ENCODE data around the gene ANKS1B. TPM values are rescaled to one million over a fixed set of nuclear protein-coding genes. Genes with fewer than 3 reads are reported as not detected.

The ANKS1B gene
- total RNA-seq, 1 experiment from 2014 or later = 9.7 TPM

DNA sequence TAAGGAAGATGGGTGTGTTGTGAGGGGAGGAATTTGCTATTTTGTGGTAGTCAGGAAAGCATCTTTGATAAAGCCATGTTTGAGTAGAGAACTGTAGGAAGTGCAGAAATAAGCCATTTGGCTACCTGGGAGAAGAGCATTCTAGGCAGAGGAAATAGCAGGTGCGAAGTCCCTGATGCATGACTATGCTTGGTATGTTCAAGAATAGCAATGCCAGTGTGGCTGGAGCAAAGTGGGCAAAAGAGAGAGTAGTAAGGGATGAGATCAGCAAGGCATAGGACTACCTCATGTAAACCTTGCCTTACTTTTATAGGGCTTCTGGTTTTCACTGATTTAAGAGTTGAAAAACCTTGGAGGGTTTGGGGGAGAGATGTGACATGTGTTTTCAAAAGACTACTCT, 702.6 kb downstream of the ANKS1B start:
- BruUV-seq (replicated peaks) = no TSS peak
- Histone ChIP-seq H3K4me1 (ENCODE audit: control insufficient read depth, insufficient read depth, low read length) (no peaks in the 10 kb centered on the region), H3K27me3 (ENCODE audit: control insufficient read depth, insufficient read depth, low read length) (no peaks in the 10 kb centered on the region), H3K27ac (ENCODE audit: low read length) (no peak overlapping the region), H3K4me3 (ENCODE audit: low read depth in 2 of 2, low read length in 2 of 2) (no peak overlapping the region), H3K36me3 (ENCODE audit: control insufficient read depth, insufficient read depth, low read length) (no peaks in the 10 kb centered on the region), H3K9me3 (ENCODE audit: control insufficient read depth, insufficient read depth, low read depth, low read length) (no peaks in the 10 kb centered on the region)
- intact Hi-C loops (cut with micrococcal nuclease; ENCODE audit: unreplicated experiment) = no loop called here
- POLR2A ChIA-PET = no interaction called here
- in situ Hi-C loops (cut with HindIII; ENCODE audit: low pct_unique_long_range_greater_than_20kb, low sequenced_read_pairs) = no loop called here
- TF ChIP-seq SIN3A (IDR thresholded peaks at IDR 0.05; ENCODE audit: borderline replicate concordance, insufficient read depth, low read depth, low read length) = no peak
- TF ChIP-seq, protein P1, sequence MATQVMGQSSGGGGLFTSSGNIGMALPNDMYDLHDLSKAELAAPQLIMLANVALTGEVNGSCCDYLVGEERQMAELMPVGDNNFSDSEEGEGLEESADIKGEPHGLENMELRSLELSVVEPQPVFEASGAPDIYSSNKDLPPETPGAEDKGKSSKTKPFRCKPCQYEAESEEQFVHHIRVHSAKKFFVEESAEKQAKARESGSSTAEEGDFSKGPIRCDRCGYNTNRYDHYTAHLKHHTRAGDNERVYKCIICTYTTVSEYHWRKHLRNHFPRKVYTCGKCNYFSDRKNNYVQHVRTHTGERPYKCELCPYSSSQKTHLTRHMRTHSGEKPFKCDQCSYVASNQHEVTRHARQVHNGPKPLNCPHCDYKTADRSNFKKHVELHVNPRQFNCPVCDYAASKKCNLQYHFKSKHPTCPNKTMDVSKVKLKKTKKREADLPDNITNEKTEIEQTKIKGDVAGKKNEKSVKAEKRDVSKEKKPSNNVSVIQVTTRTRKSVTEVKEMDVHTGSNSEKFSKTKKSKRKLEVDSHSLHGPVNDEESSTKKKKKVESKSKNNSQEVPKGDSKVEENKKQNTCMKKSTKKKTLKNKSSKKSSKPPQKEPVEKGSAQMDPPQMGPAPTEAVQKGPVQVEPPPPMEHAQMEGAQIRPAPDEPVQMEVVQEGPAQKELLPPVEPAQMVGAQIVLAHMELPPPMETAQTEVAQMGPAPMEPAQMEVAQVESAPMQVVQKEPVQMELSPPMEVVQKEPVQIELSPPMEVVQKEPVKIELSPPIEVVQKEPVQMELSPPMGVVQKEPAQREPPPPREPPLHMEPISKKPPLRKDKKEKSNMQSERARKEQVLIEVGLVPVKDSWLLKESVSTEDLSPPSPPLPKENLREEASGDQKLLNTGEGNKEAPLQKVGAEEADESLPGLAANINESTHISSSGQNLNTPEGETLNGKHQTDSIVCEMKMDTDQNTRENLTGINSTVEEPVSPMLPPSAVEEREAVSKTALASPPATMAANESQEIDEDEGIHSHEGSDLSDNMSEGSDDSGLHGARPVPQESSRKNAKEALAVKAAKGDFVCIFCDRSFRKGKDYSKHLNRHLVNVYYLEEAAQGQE (IDR thresholded peaks at IDR 0.05; ENCODE audit: insufficient read depth in 1 of 2, low read depth in 2 of 2, low read length in 1 of 2) = no peak
- TF ChIP-seq, protein P2, sequence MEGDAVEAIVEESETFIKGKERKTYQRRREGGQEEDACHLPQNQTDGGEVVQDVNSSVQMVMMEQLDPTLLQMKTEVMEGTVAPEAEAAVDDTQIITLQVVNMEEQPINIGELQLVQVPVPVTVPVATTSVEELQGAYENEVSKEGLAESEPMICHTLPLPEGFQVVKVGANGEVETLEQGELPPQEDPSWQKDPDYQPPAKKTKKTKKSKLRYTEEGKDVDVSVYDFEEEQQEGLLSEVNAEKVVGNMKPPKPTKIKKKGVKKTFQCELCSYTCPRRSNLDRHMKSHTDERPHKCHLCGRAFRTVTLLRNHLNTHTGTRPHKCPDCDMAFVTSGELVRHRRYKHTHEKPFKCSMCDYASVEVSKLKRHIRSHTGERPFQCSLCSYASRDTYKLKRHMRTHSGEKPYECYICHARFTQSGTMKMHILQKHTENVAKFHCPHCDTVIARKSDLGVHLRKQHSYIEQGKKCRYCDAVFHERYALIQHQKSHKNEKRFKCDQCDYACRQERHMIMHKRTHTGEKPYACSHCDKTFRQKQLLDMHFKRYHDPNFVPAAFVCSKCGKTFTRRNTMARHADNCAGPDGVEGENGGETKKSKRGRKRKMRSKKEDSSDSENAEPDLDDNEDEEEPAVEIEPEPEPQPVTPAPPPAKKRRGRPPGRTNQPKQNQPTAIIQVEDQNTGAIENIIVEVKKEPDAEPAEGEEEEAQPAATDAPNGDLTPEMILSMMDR (IDR thresholded peaks at IDR 0.05) = no peak
- DNase-seq (ENCODE audit: low read depth, low spot score) (no peak), ATAC-seq (no peak)
- CTCF ChIA-PET = no interaction called here

DNA sequence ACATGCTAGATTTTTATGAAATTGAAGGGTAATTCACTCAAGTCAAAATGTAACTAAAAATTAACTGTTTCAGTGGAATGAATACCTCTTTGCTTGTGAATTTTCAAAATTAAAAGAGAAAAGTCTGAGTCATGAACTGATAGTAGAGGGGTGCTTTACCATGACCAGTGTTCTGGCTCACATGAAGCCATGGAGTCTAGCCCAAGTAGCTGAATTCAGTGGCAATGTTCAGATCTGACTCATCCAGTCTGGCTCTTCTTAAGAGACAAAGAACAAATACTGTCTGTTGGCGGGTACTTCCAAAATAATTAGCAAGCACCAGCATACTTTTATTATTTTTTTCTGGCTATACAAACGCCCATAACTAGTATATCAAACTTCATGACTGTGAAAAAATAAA, 703.5 kb downstream of the ANKS1B start:
- ChIA-PET POLR2A (no interaction called here), CTCF (no interaction called here)
- DNase-seq (ENCODE audit: low read depth, low spot score) (no peak), ATAC-seq (no peak)
- no peaks in the 10 kb centered on the region for H3K9me3 ChIP-seq (ENCODE audit: control insufficient read depth, insufficient read depth, low read depth, low read length)
- no peaks in the 10 kb centered on the region for H3K4me1 ChIP-seq (ENCODE audit: control insufficient read depth, insufficient read depth, low read length)
- no peak overlapping the region for H3K4me3 ChIP-seq (ENCODE audit: low read depth in 2 of 2, low read length in 2 of 2)
- no TSS peak for BruUV-seq (replicated peaks)
- no peaks in the 10 kb centered on the region for H3K27me3 ChIP-seq (ENCODE audit: control insufficient read depth, insufficient read depth, low read length)
- in situ Hi-C loops (cut with HindIII; ENCODE audit: low pct_unique_long_range_greater_than_20kb, low sequenced_read_pairs) (no loop called here), intact Hi-C loops (cut with micrococcal nuclease; ENCODE audit: unreplicated experiment) (no loop called here)
- no peak overlapping the region for H3K27ac ChIP-seq (ENCODE audit: low read length)
- H3K36me3 ChIP-seq (ENCODE audit: control insufficient read depth, insufficient read depth, low read length) = no peaks in the 10 kb centered on the region
- TF ChIP-seq POLR2AphosphoS5 (IDR thresholded peaks at IDR 0.05; ENCODE audit: low read depth, low read length) (no peak), SIN3A (IDR thresholded peaks at IDR 0.05; ENCODE audit: borderline replicate concordance, insufficient read depth, low read depth, low read length) (no peak), TCF7L2 (IDR thresholded peaks at IDR 0.05; ENCODE audit: low read depth, low read length) (no peak)
- TF ChIP-seq, protein P1 (IDR thresholded peaks at IDR 0.05; ENCODE audit: insufficient read depth in 1 of 2, low read depth in 2 of 2, low read length in 1 of 2) = no peak
- TF ChIP-seq, protein P2 (IDR thresholded peaks at IDR 0.05) = no peak
